ENCODE results near the gene ACY1. TPM values are rescaled to one million over a fixed set of nuclear protein-coding genes. Genes with fewer than 3 reads are reported as not detected.

The ACY1 gene
- polyA plus RNA-seq, 1 of the 3 experiments (the other 2 are of a cell fraction) = 93.0 TPM

GRCh38 chr3:51938780-51939425 lies 44.4 kb upstream of the ACY1 start:
- no peak overlapping the region for H3K4me2 ChIP-seq
- peaks cover 33% of the 10 kb centered on the region for H3K79me2 ChIP-seq (ENCODE audit: insufficient read depth)
- no peak overlapping the region for H2AFZ ChIP-seq (ENCODE audit: low read depth)
- ChIA-PET POLR2A (no interaction called here), CTCF (interaction anchor here (1.5 kb wide), 1 partner anchor 44 kb away, joined by 4 read pairs; no protein-coding TSS in a partner anchor)
- no peak for DNase-seq
- TF ChIP-seq CTCF (IDR thresholded peaks at IDR 0.05) = no peak
- no peak for TF ChIP-seq FOXM1 (IDR thresholded peaks at IDR 0.05; ENCODE audit: low read depth)
- TF ChIP-seq NRF1 (IDR thresholded peaks at IDR 0.05; ENCODE audit: low read depth, low read length) = no peak
- TF ChIP-seq SIN3A (IDR thresholded peaks at IDR 0.05; ENCODE audit: borderline replicate concordance, low read depth, low read length) = no peak
- no peak for TF ChIP-seq YY1 (IDR thresholded peaks at IDR 0.05; ENCODE audit: low read depth)
- no peak for TF ChIP-seq PBX3 (IDR thresholded peaks at IDR 0.05)
- no peak for TF ChIP-seq FOXJ3 (CRISPR knock-in tag; IDR thresholded peaks at IDR 0.05)
- TF ChIP-seq RCOR1 (IDR thresholded peaks at IDR 0.05; ENCODE audit: low read length) = no peak
- no peak for TF ChIP-seq JUND (IDR thresholded peaks at IDR 0.05)
- no peak for TF ChIP-seq TAF1 (IDR thresholded peaks at IDR 0.05; ENCODE audit: borderline replicate concordance, low read depth, low read length)
- TF ChIP-seq RAD21 (IDR thresholded peaks at IDR 0.05; ENCODE audit: low read length) = no peak
- TF ChIP-seq USF2 (IDR thresholded peaks at IDR 0.05; ENCODE audit: borderline replicate concordance, low read depth, low read length) = no peak
- TF ChIP-seq SMC3 (IDR thresholded peaks at IDR 0.05; ENCODE audit: low read depth, low read length) = no peak
- TF ChIP-seq MXI1 (IDR thresholded peaks at IDR 0.05; ENCODE audit: low read depth, low read length) = no peak
- TF ChIP-seq RXRA (IDR thresholded peaks at IDR 0.05; ENCODE audit: borderline replicate concordance, low read depth) = no peak
- TF ChIP-seq REST (IDR thresholded peaks at IDR 0.05; ENCODE audit: low read depth, low read length) = no peak
- TF ChIP-seq ZBTB33 (IDR thresholded peaks at IDR 0.05; ENCODE audit: borderline replicate concordance, low read depth) = no peak
- no peak for TF ChIP-seq GABPA (IDR thresholded peaks at IDR 0.05; ENCODE audit: low read depth)
- no peak for TF ChIP-seq MEF2A (IDR thresholded peaks at IDR 0.05; ENCODE audit: borderline replicate concordance, low read depth)
- TF ChIP-seq GATA2 (CRISPR knock-in tag; IDR thresholded peaks at IDR 0.05) = no peak
- 86% methylated on average over 9 of the region's 9 CpGs for WGBS (ENCODE audit: low lambda C conversion rate)
- H3K27me3 ChIP-seq (ENCODE audit: insufficient read depth) = no peaks in the 10 kb centered on the region
- H3K9me3 ChIP-seq = no peaks in the 10 kb centered on the region
- H3K9me2 ChIP-seq = no peaks in the 10 kb centered on the region
- H3K9ac ChIP-seq = no peak overlapping the region
- H3K4me1 ChIP-seq (ENCODE audit: control insufficient read depth in 1 of 2, insufficient read depth in 2 of 2, low read depth in 1 of 2, low read length in 1 of 2) = peaks cover 11 to 18% of the 10 kb centered on the region in 2 experiments; a peak in 3 of 4 replicates
- H3K4me3 ChIP-seq (ENCODE audit: low read depth in 2 of 2, low read length in 1 of 2) = no peak overlapping the region
- H3K27ac ChIP-seq (ENCODE audit: low read depth in 2 of 2, low read length in 1 of 2) = no peak overlapping the region
- H3F3A ChIP-seq (replicated peaks; ENCODE audit: insufficient read depth) = no peaks in the 10 kb centered on the region
- H4K20me1 ChIP-seq (ENCODE audit: insufficient read depth) = 0 out of 2 replicates have a peak, but pooled peaks cover 6% of the 10 kb centered on the region
- H3K36me3 ChIP-seq (replicated peaks in 1 of 2; ENCODE audit: control insufficient read depth in 1 of 2, insufficient read depth in 2 of 2, low read length in 1 of 2) = peaks cover 0 to 49% of the 10 kb centered on the region in 2 experiments
